OCI-LY1 (cell line): ENCODE results near the gene TMC5.

Source experiments
- H2AFZ ChIP-seq: fragments of 200-600 bp; sonication (generic), shearing (Covaris generic); 2 replicates; pipeline ENCODE4 v1.6.0; 2014; ENCODE audit warnings: antibody characterized with exemption, mild to moderate bottlenecking, low read length
- H3F3A ChIP-seq: fragments of 200-600 bp; sonication (generic), shearing (Covaris generic); 2 replicates; pipeline ENCODE4 v1.6.0; 2014; ENCODE audit warnings: mild to moderate bottlenecking, antibody characterized with exemption, low read length, moderate library complexity; ENCODE audit not compliant: insufficient read depth
- H3K27ac ChIP-seq: fragments of 200-600 bp; sonication (generic); 2 replicates; pipeline ENCODE4 v1.5.1; 2014; ENCODE audit warnings: low read length, mixed run types, mild to moderate bottlenecking, low read depth; ENCODE audit not compliant: poor library complexity, severe bottlenecking
- H3K27me3 ChIP-seq: fragments of 200-600 bp; sonication (generic); 2 replicates; pipeline ENCODE4 v1.6.0; 2014; ENCODE audit warnings: antibody characterized with exemption, mild to moderate bottlenecking, low read length, moderate library complexity; ENCODE audit not compliant: insufficient read depth
- H3K36me3 ChIP-seq: fragments of 200-600 bp; sonication (generic); 2 replicates; pipeline ENCODE4 v1.6.1; 2014; ENCODE audit warnings: mild to moderate bottlenecking, antibody characterized with exemption, low read length, moderate library complexity, mixed read lengths; ENCODE audit not compliant: insufficient read depth
- H3K4me1 ChIP-seq: fragments of 200-600 bp; sonication (generic); 2 replicates; pipeline ENCODE4 v1.5.1; 2014; ENCODE audit warnings: mild to moderate bottlenecking, low read length, moderate library complexity; ENCODE audit not compliant: insufficient read depth, severe bottlenecking
- H3K4me2 ChIP-seq: fragments of 200-600 bp; sonication (generic), shearing (Covaris generic); 2 replicates; pipeline ENCODE4 v1.6.1; 2014; ENCODE audit warnings: low read length
- H3K4me3 ChIP-seq: fragments of 200-600 bp; sonication (generic); 2 replicates; pipeline ENCODE4 v1.5.1; 2014; ENCODE audit warnings: low read length, low read depth, mild to moderate bottlenecking, mixed read lengths; ENCODE audit not compliant: poor library complexity, severe bottlenecking
- H3K79me2 ChIP-seq: fragments of 200-600 bp; shearing (Covaris generic); 2 replicates; pipeline ENCODE4 v1.6.1; 2016; ENCODE audit warnings: mixed run types, low read length, mixed read lengths; ENCODE audit not compliant: insufficient read depth
- H3K9ac ChIP-seq: fragments of 200-600 bp; sonication (generic), shearing (Covaris generic); 2 replicates; pipeline ENCODE4 v1.6.1; 2014; ENCODE audit warnings: mild to moderate bottlenecking, low read length, mixed read lengths
- H3K9me2 ChIP-seq: fragments of 200-600 bp; sonication (generic), shearing (Covaris generic); 2 replicates; pipeline ENCODE4 v1.6.1; 2014; ENCODE audit warnings: low read depth, mild to moderate bottlenecking, low read length, mixed read lengths
- H3K9me3 ChIP-seq: fragments of 200-600 bp; shearing (Covaris generic); 2 replicates; pipeline ENCODE4 v1.6.1; 2014; ENCODE audit warnings: low read length, mixed read lengths
- H4K20me1 ChIP-seq: fragments of 200-600 bp; sonication (generic), shearing (Covaris generic); 2 replicates; pipeline ENCODE4 v1.6.0; 2016; ENCODE audit warnings: mild to moderate bottlenecking, low read length; ENCODE audit not compliant: insufficient read depth
- CTCF ChIP-seq: fragments of 200-600 bp; sonication (generic), shearing (Covaris generic); IDR thresholded peaks from 2 replicates; pipeline ENCODE4 v1.5.1; 2017; ENCODE audit warnings: mild to moderate bottlenecking, antibody characterized with exemption, low read length, moderate library complexity, mixed read lengths
- EZH2 ChIP-seq: fragments of 200-600 bp; sonication (generic), shearing (Covaris generic); IDR thresholded peaks from 2 replicates; pipeline ENCODE4 v1.8.0; 2017; ENCODE audit warnings: borderline replicate concordance, mixed run types, mild to moderate bottlenecking, antibody characterized with exemption, low read length, moderate library complexity, mixed read lengths

Gene TMC5

GRCh38 chr16:19486750-19487325 lies 69.2 kb downstream of the TMC5 start:
- Histone ChIP-seq H3K27me3 (no peaks in the 10 kb centered on the region), H3K9me3 (no peaks in the 10 kb centered on the region), H2AFZ (no peak overlapping the region), H3K79me2 (no peaks in the 10 kb centered on the region), H3K4me2 (no peak overlapping the region), H3K36me3 (no peaks in the 10 kb centered on the region), H3K9ac (no peak overlapping the region), H3K4me1 (no peaks in the 10 kb centered on the region), H3K27ac (no peak overlapping the region), H4K20me1 (no peaks in the 10 kb centered on the region), H3K9me2 (no peaks in the 10 kb centered on the region), H3F3A (no peaks in the 10 kb centered on the region), H3K4me3 (no peak overlapping the region)
- TF ChIP-seq EZH2, result no peak
- peak; percentile 8; the same call in 1 of the 2 replicates for TF ChIP-seq CTCF

- H3F3A ChIP-seq, result no peaks in the 10 kb centered on the region
- H4K20me1 ChIP-seq, result no peaks in the 10 kb centered on the region
- no peaks in the 10 kb centered on the region for H3K79me2 ChIP-seq
- TF ChIP-seq CTCF (no peak), EZH2 (no peak)
- H3K36me3 ChIP-seq, result no peaks in the 10 kb centered on the region
- no peak overlapping the region for H3K4me2 ChIP-seq
- H3K27ac ChIP-seq, result no peak overlapping the region
- H3K9me2 ChIP-seq, result no peaks in the 10 kb centered on the region
- no peaks in the 10 kb centered on the region for H3K9me3 ChIP-seq
- no peak overlapping the region for H2AFZ ChIP-seq
- H3K27me3 ChIP-seq, result no peaks in the 10 kb centered on the region
- peaks cover 1% of the 10 kb centered on the region for H3K4me1 ChIP-seq
- H3K9ac ChIP-seq, result no peak overlapping the region
- H3K4me3 ChIP-seq, result no peak overlapping the region
These were observed 70.5 kb downstream of the TMC5 start for GRCh38 chr16:19488213-19488640.

GRCh38 chr16:19490619-19491018 lies 72.9 kb downstream of the TMC5 start:
- TF ChIP-seq CTCF (no peak), EZH2 (no peak)
- no peaks in the 10 kb centered on the region for H3F3A ChIP-seq
- H3K9me3 ChIP-seq, result no peaks in the 10 kb centered on the region
- H3K4me3 ChIP-seq, result no peak overlapping the region
- H4K20me1 ChIP-seq, result no peaks in the 10 kb centered on the region
- no peaks in the 10 kb centered on the region for H3K36me3 ChIP-seq
- no peaks in the 10 kb centered on the region for H3K27me3 ChIP-seq
- H3K4me2 ChIP-seq, result no peak overlapping the region
- no peak overlapping the region for H3K9ac ChIP-seq
- no peaks in the 10 kb centered on the region for H3K79me2 ChIP-seq
- H3K9me2 ChIP-seq, result no peaks in the 10 kb centered on the region
- peaks cover 9% of the 10 kb centered on the region for H3K4me1 ChIP-seq
- H2AFZ ChIP-seq, result no peak overlapping the region
- H3K27ac ChIP-seq, result no peak overlapping the region
